H1 (cell line): ENCODE data around the gene MBD4. TPM values are rescaled to one million over a fixed set of nuclear protein-coding genes. Genes with fewer than 3 reads are reported as not detected.

Experiments used
- BACH1 ChIP-seq: IDR thresholded peaks from 2 replicates; pipeline ENCODE4 v1.6.1; 2012; ENCODE audit warnings: low read length, improper control_type of control experiment
- CREB1 ChIP-seq: IDR thresholded peaks from 2 replicates; pipeline ENCODE4 v1.6.1; 2012; ENCODE audit warnings: inconsistent platforms
- CTBP2 ChIP-seq: IDR thresholded peaks from 2 replicates; pipeline ENCODE4 v1.7.0; 2011; ENCODE audit warnings: borderline replicate concordance, mild to moderate bottlenecking, moderate library complexity, mixed read lengths, low read length; ENCODE audit not compliant: insufficient read depth, insufficient read length
- EGR1 ChIP-seq: IDR thresholded peaks from 2 replicates; pipeline ENCODE4 v1.6.1; 2011; ENCODE audit warnings: low read depth, low read length, borderline replicate concordance
- EP300 ChIP-seq, 2 experiments: IDR thresholded peaks; 1 replicate in 1 of 2; 2 replicates in 1 of 2; pipeline ENCODE4 v1.6.1; 2011 to 2012; ENCODE audit warnings: low read depth in 2 of 2, low read length in 2 of 2, mild to moderate bottlenecking in 2 of 2, borderline replicate concordance in 1 of 2, inconsistent platforms in 1 of 2, moderate library complexity in 1 of 2
- EZH2 ChIP-seq: fragments of 200-600 bp; sonication (generic); IDR thresholded peaks from 2 replicates; pipeline ENCODE4 v1.7.1; 2012; ENCODE audit warnings: low read depth, mild to moderate bottlenecking, moderate library complexity, low read length, inconsistent platforms; ENCODE audit not compliant: severe bottlenecking
- GABPA ChIP-seq: IDR thresholded peaks from 2 replicates; pipeline ENCODE4 v1.6.1; 2011; ENCODE audit warnings: mild to moderate bottlenecking, low read length, moderate library complexity, borderline replicate concordance; ENCODE audit not compliant: insufficient read depth
- HDAC2 ChIP-seq, 2 experiments: fragments of 300-600 bp in 1 of 2; sonication (generic) in 1 of 2; IDR thresholded peaks; 2 replicates each; pipeline ENCODE4 v1.6.1; 2011 to 2012; ENCODE audit warnings: low read depth in 2 of 2, low read length in 2 of 2, mild to moderate bottlenecking in 2 of 2, moderate library complexity in 2 of 2, borderline replicate concordance in 1 of 2, inconsistent platforms in 1 of 2
- JUN ChIP-seq: IDR thresholded peaks from 2 replicates; pipeline ENCODE4 v1.6.1; 2011; ENCODE audit warnings: low read depth, mild to moderate bottlenecking, improper control_type of control experiment, low read length
- JUND ChIP-seq: IDR thresholded peaks from 2 replicates; pipeline ENCODE4 v1.6.1; 2011; ENCODE audit warnings: mild to moderate bottlenecking, improper control_type of control experiment, low read length
- NRF1 ChIP-seq: IDR thresholded peaks from 2 replicates; pipeline ENCODE4 v1.6.1; 2011; ENCODE audit warnings: mild to moderate bottlenecking, low read depth, low read length, improper control_type of control experiment
- POU5F1 ChIP-seq: IDR thresholded peaks from 2 replicates; pipeline ENCODE4 v1.6.1; 2011; ENCODE audit warnings: low read depth, mild to moderate bottlenecking, low read length, moderate library complexity
- RAD21 ChIP-seq, 2 experiments: IDR thresholded peaks in 1 of 2; conservative IDR thresholded peaks in 1 of 2; 2 replicates each; pipeline ENCODE4 v1.6.1; 2011; ENCODE audit warnings: low read depth in 2 of 2, low read length in 2 of 2, improper control_type of control experiment in 1 of 2, inconsistent platforms in 1 of 2, mild to moderate bottlenecking in 1 of 2, moderate library complexity in 1 of 2
- RBBP5 ChIP-seq: IDR thresholded peaks from 2 replicates; pipeline ENCODE4 v1.7.1; 2012; ENCODE audit warnings: low read depth, mild to moderate bottlenecking, inconsistent platforms, low read length, moderate library complexity, borderline replicate concordance
- RNF2 ChIP-seq: fragments of 200-900, 300-1000 bp; sonication (generic); IDR thresholded peaks from 2 replicates; pipeline ENCODE4 v1.7.1; 2016; ENCODE audit warnings: borderline replicate concordance, low read depth, mild to moderate bottlenecking, antibody characterized with exemption, low read length; ENCODE audit not compliant: poor library complexity, severe bottlenecking; ENCODE audit errors: missing control alignments
- TAF7 ChIP-seq: optimal IDR thresholded peaks from 2 replicates; pipeline ENCODE3; 2011; ENCODE audit warnings: low read depth, mild to moderate bottlenecking, inconsistent platforms, low read length, moderate library complexity, borderline replicate concordance
- TBP ChIP-seq: IDR thresholded peaks from 2 replicates; pipeline ENCODE4 v1.6.1; 2011; ENCODE audit warnings: low read depth, low read length, improper control_type of control experiment
- TEAD4 ChIP-seq: IDR thresholded peaks from 2 replicates; pipeline ENCODE4 v1.6.1; 2012; ENCODE audit warnings: low read depth, low read length, inconsistent platforms, mixed read lengths
- ZNF274 ChIP-seq: IDR thresholded peaks from 2 replicates; pipeline ENCODE4 v1.7.0; 2012; ENCODE audit warnings: low read length, borderline replicate concordance; ENCODE audit errors: extremely low read depth
- polyA plus RNA-seq, 7 experiments: library from polyadenylated mRNA; depleted of rRNA in 3 of 7; stranded (reverse) in 5 of 7; unstranded in 2 of 7; fragments of >200 nt in 5 of 7; fragments of 200-250 nt in 2 of 7; gene quantifications; 1 replicate in 5 of 7; 2 replicates in 1 of 7; 4 replicates in 1 of 7; pipeline versions ENCODE4 v1.2.1 to v1.2.3, GENCODE V29; 2011 to 2013; ENCODE audit warnings: missing spikeins in 2 of 7, mixed read lengths in 2 of 7
- total RNA-seq: library from RNA; stranded (reverse); fragmentation: NEBNext Ultra II Directional; extraction: Animal tissue kit (Norgen Biotek cat#: 25700); gene quantifications from 2 replicates; pipeline ENCODE4 v1.2.1, GENCODE V29; 2021
- TF ChIP-seq, protein P1 (sequence below), 3 experiments: IDR thresholded peaks; 1 replicate in 2 of 3; 2 replicates in 1 of 3; pipeline versions ENCODE4 v1.5.1 to v1.6.1; 2011; ENCODE audit warnings: low read length in 3 of 3, mild to moderate bottlenecking in 3 of 3, inconsistent platforms in 2 of 3, low read depth in 1 of 3, moderate library complexity in 1 of 3; ENCODE audit not compliant: insufficient read depth in 1 of 3; ENCODE audit errors: control extremely low read depth in 1 of 3

The MBD4 gene
- total and polyA plus RNA-seq, 2 of the 8 experiments (the other 6 are each of a cell fraction or from before 2014, with no cell fraction given), result 11.2 to 35.8 TPM

DNA sequence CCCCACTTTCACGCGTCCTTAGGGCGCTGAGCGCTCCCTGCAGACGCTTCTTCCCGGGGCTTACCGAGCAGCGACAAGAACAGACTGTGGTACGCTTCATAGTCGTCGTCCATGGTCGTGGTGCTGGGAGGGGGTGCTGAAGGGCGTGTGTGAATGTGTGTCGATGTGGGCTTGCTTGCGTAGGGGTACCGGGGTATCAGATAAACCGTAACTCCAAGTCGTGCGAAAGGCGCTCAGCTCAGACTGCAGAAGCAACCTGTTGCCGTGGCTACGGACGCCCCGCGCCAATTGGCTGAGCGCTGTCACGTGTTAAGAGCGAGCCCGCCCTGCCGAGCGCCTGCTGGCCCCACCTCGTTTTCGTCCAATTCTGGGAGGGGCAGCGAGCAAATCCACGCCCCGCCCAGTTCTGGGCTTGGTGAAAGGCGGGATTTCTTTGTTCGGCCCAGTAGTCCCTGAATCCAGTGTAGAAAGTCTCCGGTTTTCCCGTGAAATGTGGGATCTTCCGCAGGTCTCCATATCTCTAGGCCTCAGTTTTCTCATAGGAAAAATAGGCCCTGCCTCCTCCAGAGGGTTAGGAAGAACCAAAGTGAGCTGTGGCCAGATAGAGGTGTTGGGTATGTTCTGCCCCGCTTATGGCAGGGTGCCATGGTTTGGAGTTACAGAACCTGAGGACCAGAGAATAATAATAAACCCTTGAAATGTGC is 11.2 kb downstream of the MBD4 start, which contains the start of gene EFCAB12 (continued):
- TF ChIP-seq BACH1 (no peak), RBBP5 (no peak), JUN (no peak), EP300 (IDR thresholded peaks at IDR 0.05; ENCODE audit: borderline replicate concordance in 1 of 2, low read depth in 2 of 2, low read length in 2 of 2) (no peak), GABPA (no peak), ZNF274 (no peak), EGR1 (no peak), RAD21 (IDR thresholded peaks at IDR 0.05 in 1 of 2, conservative IDR thresholded peaks at IDR 0.05 in 1 of 2; ENCODE audit: low read depth in 2 of 2, low read length in 2 of 2) (no peak), JUND (no peak), EZH2 (no peak), RNF2 (no peak), TEAD4 (no peak), HDAC2 (IDR thresholded peaks at IDR 0.05; ENCODE audit: borderline replicate concordance in 1 of 2, low read depth in 2 of 2, low read length in 2 of 2) (peak in 1 of 2 experiments; percentile 88; a peak in 2 of 4 replicates), CTBP2 (no peak), POU5F1 (no peak), TBP (no peak), CREB1 (no peak), TAF7 (no peak), NRF1 (no peak)
- TF ChIP-seq, protein P1, sequence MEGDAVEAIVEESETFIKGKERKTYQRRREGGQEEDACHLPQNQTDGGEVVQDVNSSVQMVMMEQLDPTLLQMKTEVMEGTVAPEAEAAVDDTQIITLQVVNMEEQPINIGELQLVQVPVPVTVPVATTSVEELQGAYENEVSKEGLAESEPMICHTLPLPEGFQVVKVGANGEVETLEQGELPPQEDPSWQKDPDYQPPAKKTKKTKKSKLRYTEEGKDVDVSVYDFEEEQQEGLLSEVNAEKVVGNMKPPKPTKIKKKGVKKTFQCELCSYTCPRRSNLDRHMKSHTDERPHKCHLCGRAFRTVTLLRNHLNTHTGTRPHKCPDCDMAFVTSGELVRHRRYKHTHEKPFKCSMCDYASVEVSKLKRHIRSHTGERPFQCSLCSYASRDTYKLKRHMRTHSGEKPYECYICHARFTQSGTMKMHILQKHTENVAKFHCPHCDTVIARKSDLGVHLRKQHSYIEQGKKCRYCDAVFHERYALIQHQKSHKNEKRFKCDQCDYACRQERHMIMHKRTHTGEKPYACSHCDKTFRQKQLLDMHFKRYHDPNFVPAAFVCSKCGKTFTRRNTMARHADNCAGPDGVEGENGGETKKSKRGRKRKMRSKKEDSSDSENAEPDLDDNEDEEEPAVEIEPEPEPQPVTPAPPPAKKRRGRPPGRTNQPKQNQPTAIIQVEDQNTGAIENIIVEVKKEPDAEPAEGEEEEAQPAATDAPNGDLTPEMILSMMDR (IDR thresholded peaks at IDR 0.05; ENCODE audit: control extremely low read depth in 1 of 3, insufficient read depth in 1 of 3, low read depth in 1 of 3, low read length in 3 of 3), result no peak
